Right atrium auricular region (tissue), 2 donors: ENCODE results near the gene DACT3. TPM values are rescaled to one million over a fixed set of nuclear protein-coding genes. Genes with fewer than 3 reads are reported as not detected.

Experiments used
- DNase-seq: peaks from one replicate; pipeline ENCODE4 v3.0.0-alpha.2; 2019; ENCODE audit warnings: low spot score
- H3K27ac ChIP-seq, 2 donors: fragments of 200-600 bp; sonication (generic); 1 replicate in 1 of 2; 2 replicates in 1 of 2; pipeline ENCODE4 v1.5.1; 2016 to 2019
- H3K27me3 ChIP-seq, 2 donors: fragments of 200-600 bp; sonication (generic); one replicate each; pipeline versions ENCODE4 v1.5.1 to v1.6.0; 2017 to 2019
- H3K36me3 ChIP-seq: fragments of 200-600 bp; sonication (generic); one replicate; pipeline ENCODE4 v1.5.1; 2016
- H3K4me1 ChIP-seq, 2 donors: fragments of 200-600 bp; sonication (generic); one replicate each; pipeline versions ENCODE4 v1.5.1 to v1.6.0; 2017 to 2019
- H3K4me3 ChIP-seq, 2 donors: fragments of 200-600 bp; sonication (generic); 1 replicate in 1 of 2; 2 replicates in 1 of 2; pipeline ENCODE4 v1.5.1; 2017 to 2019; ENCODE audit warnings: mild to moderate bottlenecking in 1 of 2, moderate library complexity in 1 of 2
- H3K9me3 ChIP-seq, 2 donors: fragments of 200-600 bp; sonication (generic); one replicate each; pipeline ENCODE4 v1.5.1; 2019
- total RNA-seq, 2 donors: library from RNA; depleted of rRNA; stranded (reverse); fragments of >200 nt; gene quantifications; one replicate each; pipeline ENCODE4 v1.1.0, GENCODE V29; 2016
- TF ChIP-seq, protein P1 (sequence below), 2 donors: fragments of 200-600 bp; sonication (generic); IDR thresholded peaks; one replicate each; pipeline ENCODE4 v1.5.1; 2019; ENCODE audit warnings: antibody characterized with exemption in 2 of 2

DACT3 gene
- total RNA-seq, 2 donors from 2014 or later, result 23.5 to 25.9 TPM

DNA sequence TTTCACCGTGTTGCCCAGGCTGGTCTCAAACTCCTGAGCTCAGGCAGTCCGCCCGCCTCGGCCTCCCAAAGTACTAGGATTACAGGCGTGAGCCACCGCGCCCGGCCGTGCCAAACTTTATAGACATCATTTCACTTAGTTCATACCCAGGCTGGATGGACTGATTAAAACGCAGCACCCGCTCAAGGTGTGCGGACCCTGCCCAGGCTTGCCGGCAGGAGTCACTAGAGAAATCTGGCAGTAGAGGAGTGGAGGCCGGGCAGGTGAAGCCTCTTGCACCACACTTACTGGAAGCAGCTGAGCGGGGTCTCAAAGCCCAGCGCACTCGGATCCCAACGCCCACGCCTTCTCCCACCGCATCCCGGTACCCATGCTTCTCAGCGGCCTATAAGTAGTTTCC lies 47.5 kb downstream of the DACT3 start:
- H3K27ac ChIP-seq, result no peak overlapping the region
- no peak for DNase-seq
- H3K4me1 ChIP-seq, result peaks cover 0 to 10% of the 10 kb centered on the region in 2 donors

DNA sequence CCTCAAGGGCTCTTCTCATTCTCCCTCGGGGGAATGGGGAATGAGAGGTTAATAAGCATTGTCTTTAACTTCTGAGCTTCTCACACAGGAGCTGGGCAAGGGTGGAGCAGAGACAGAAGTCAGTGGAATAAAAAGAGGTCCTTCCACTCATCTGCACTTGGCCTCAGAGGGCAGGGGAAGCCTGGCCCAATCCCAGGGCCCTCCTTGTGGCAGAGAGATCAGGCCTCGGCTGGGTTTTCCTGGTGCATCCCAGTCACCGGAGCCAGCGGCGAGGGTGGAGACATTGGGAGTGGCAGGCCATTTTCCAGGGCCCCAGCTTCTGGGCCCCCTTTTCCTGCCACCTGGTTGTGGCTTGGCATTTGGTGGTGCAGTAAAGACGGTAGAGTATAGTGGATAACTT lies 49.2 kb downstream of the DACT3 start:
- Histone ChIP-seq H3K36me3 (peaks cover 34% of the 10 kb centered on the region), H3K27ac (no peak overlapping the region), H3K9me3 (no peaks in the 10 kb centered on the region), H3K27me3 (no peaks in the 10 kb centered on the region), H3K4me1 (peaks cover 0 to 9% of the 10 kb centered on the region in 2 donors), H3K4me3 (no peak overlapping the region)
- no peak for DNase-seq
- TF ChIP-seq, protein P1, sequence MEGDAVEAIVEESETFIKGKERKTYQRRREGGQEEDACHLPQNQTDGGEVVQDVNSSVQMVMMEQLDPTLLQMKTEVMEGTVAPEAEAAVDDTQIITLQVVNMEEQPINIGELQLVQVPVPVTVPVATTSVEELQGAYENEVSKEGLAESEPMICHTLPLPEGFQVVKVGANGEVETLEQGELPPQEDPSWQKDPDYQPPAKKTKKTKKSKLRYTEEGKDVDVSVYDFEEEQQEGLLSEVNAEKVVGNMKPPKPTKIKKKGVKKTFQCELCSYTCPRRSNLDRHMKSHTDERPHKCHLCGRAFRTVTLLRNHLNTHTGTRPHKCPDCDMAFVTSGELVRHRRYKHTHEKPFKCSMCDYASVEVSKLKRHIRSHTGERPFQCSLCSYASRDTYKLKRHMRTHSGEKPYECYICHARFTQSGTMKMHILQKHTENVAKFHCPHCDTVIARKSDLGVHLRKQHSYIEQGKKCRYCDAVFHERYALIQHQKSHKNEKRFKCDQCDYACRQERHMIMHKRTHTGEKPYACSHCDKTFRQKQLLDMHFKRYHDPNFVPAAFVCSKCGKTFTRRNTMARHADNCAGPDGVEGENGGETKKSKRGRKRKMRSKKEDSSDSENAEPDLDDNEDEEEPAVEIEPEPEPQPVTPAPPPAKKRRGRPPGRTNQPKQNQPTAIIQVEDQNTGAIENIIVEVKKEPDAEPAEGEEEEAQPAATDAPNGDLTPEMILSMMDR (IDR thresholded peaks at IDR 0.05), result no peak

More for the DNA sequence above, 47.5 kb downstream of the DACT3 start:
- H3K9me3 ChIP-seq, result no peaks in the 10 kb centered on the region
- peaks cover 17% of the 10 kb centered on the region for H3K36me3 ChIP-seq
- no peaks in the 10 kb centered on the region for H3K27me3 ChIP-seq
- TF ChIP-seq, protein P1 (IDR thresholded peaks at IDR 0.05), result no peak
- no peak overlapping the region for H3K4me3 ChIP-seq

DNA sequence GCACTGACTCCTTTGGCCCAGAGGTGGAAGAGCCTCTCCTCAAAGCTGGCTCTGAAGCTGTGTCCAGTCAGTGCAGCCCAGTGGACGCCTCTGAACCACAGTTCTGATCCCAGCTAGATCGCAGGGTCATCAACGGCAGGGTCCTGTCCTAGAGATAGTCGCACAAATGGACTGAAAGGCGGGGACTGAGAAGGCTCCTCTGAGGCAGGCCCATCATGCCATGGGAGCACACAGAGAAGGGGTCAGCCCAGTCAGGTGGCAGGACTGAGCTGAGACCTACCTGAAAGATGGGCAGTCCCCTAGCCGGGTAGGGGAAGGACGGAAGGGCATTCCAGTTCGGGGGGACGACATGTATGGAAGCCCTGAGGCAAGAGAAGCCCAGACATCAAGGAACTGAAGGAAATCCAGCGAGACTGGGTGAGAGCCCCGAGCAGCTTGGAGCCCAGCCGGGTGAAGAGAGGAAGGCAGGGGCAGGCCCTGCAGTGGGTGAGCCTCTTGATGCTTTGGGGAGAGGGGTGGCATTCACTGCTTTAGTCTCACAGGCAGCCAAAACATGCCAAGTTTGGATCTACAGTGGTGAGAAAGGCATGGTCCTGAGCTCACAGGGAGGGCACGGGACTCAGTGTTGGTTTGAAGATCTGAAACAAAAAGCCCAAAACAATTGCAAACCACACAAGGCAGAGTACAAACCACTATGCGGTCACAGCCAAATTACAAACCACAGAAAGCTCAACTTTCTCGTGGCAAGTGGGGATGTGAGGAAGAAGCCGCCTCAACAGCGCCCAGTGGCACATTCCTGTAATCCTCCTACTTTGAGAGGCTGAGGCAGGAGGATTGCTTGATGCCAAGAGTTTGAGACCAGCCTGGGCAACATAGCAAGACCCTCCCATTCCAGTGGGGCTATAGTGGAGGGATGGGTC lies 49.9 kb downstream of the DACT3 start:
- TF ChIP-seq, protein P1 (IDR thresholded peaks at IDR 0.05), result no peak
- no peak overlapping the region for H3K27ac ChIP-seq
- H3K36me3 ChIP-seq, result peaks cover 41% of the 10 kb centered on the region
- no peak for DNase-seq
- H3K4me1 ChIP-seq, result peaks cover 0 to 13% of the 10 kb centered on the region in 2 donors
- no peaks in the 10 kb centered on the region for H3K27me3 ChIP-seq
- H3K9me3 ChIP-seq, result no peaks in the 10 kb centered on the region
- H3K4me3 ChIP-seq, result no peak overlapping the region

DNA sequence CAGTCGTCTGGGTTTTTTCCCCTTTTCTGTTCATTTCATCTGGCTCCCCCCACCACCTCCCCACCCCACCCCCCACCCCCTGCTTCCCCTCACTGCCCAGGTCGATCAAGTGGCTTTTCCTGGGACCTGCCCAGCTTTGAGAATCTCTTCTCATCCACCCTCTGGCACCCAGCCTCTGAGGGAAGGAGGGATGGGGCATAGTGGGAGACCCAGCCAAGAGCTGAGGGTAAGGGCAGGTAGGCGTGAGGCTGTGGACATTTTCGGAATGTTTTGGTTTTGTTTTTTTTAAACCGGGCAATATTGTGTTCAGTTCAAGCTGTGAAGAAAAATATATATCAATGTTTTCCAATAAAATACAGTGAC lies 50.6 kb downstream of the DACT3 start:
- H3K36me3 ChIP-seq, result peaks cover 48% of the 10 kb centered on the region
- H3K4me3 ChIP-seq, result no peak overlapping the region
- TF ChIP-seq, protein P1 (IDR thresholded peaks at IDR 0.05), result no peak
- DNase-seq, result no peak
- H3K9me3 ChIP-seq, result no peaks in the 10 kb centered on the region
- H3K27me3 ChIP-seq, result no peaks in the 10 kb centered on the region
- no peak overlapping the region for H3K27ac ChIP-seq
- peaks cover 0 to 21% of the 10 kb centered on the region in 2 donors for H3K4me1 ChIP-seq

- peaks cover 49% of the 10 kb centered on the region for H3K36me3 ChIP-seq
- TF ChIP-seq, protein P1 (IDR thresholded peaks at IDR 0.05), result no peak
- DNase-seq, result no peak
These were observed 51.2 kb downstream of the DACT3 start for GRCh38 chr19:46609511-46610412.

More at GRCh38 chr19:46609511-46610412, 51.2 kb downstream of the DACT3 start:
- no peak overlapping the region for H3K27ac ChIP-seq
- no peaks in the 10 kb centered on the region for H3K27me3 ChIP-seq
- no peaks in the 10 kb centered on the region for H3K9me3 ChIP-seq
- H3K4me1 ChIP-seq, result peaks cover 0 to 27% of the 10 kb centered on the region in 2 donors
- H3K4me3 ChIP-seq, result no peak overlapping the region
